Memory B cell (primary cell): ENCODE results near the gene IRF6.

Experiments
- ATAC-seq: fragments of 150-1000 bp; cut with Tn5 transposase; 2 replicates; pipeline ENCODE4 v1.10.0; 2021; ENCODE audit warnings: low read depth, mild to moderate bottlenecking, moderate library complexity
- DNase-seq, 2 donors: peaks; one replicate each; pipeline ENCODE4 v3.0.0; 2022; ENCODE audit warnings: low spot score in 2 of 2
- H3K27ac Mint-ChIP-seq: one replicate; pipeline ENCODE4 v1.8.0; 2022; ENCODE audit warnings: mild to moderate bottlenecking, moderate library complexity, mixed read lengths
- H3K27me3 Mint-ChIP-seq: one replicate; pipeline ENCODE4 v1.8.0; 2022; ENCODE audit warnings: mixed read lengths
- H3K36me3 Mint-ChIP-seq: one replicate; pipeline ENCODE4 v1.8.0; 2022; ENCODE audit warnings: mild to moderate bottlenecking, mixed read lengths
- H3K4me1 Mint-ChIP-seq: one replicate; pipeline ENCODE4 v1.8.0; 2022; ENCODE audit warnings: mixed read lengths
- H3K4me3 Mint-ChIP-seq: one replicate; pipeline ENCODE4 v1.8.0; 2022; ENCODE audit warnings: mild to moderate bottlenecking, moderate library complexity, mixed read lengths
- H3K9me3 Mint-ChIP-seq: one replicate; pipeline ENCODE4 v1.8.0; 2022; ENCODE audit warnings: mixed read lengths

Gene IRF6

DNA sequence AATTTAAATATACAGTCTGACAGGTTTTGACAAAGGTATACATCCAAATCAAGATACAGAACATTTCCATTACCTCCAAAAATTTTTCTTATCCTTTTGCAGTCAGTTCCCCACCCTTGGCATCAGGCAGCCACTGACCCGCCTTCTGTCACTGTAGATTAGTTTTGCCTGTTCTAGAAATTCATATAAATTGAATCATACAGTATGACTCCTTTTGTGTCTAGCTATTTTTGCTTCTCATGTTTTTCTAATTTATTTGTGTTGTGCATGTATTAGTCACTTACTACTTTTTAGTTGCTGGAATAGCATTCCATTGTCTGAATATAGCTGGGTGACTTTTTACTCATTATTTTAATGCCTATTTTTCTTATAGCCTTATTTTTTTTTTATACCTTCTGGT is 25.7 kb upstream of the IRF6 start:
- Mint-ChIP-seq H3K9me3 (no peaks in the 10 kb centered on the region), H3K4me1 (peaks cover 17% of the 10 kb centered on the region), H3K27me3 (no peaks in the 10 kb centered on the region), H3K4me3 (no peak overlapping the region), H3K36me3 (peaks cover 32% of the 10 kb centered on the region), H3K27ac (no peak overlapping the region)
- ATAC-seq (no peak), DNase-seq (no peak)

- Mint-ChIP-seq H3K27me3 (no peaks in the 10 kb centered on the region), H3K36me3 (peaks cover 29% of the 10 kb centered on the region), H3K4me3 (no peak overlapping the region), H3K9me3 (no peaks in the 10 kb centered on the region), H3K27ac (no peak overlapping the region), H3K4me1 (peaks cover 17% of the 10 kb centered on the region)
- ATAC-seq (no peak), DNase-seq (no peak)
Measured at GRCh38 chr1:209830722-209831121, 24.8 kb upstream of the IRF6 start.

- Mint-ChIP-seq H3K27me3 (no peaks in the 10 kb centered on the region), H3K36me3 (peaks cover 26% of the 10 kb centered on the region), H3K27ac (no peak overlapping the region), H3K9me3 (no peaks in the 10 kb centered on the region), H3K4me3 (peak overlapping the region; percentile 73), H3K4me1 (peaks cover 17% of the 10 kb centered on the region)
- ATAC-seq (no peak), DNase-seq (no peak)
Measured at GRCh38 chr1:209829716-209830115, 23.8 kb upstream of the IRF6 start.

GRCh38 chr1:209827384-209828262 is 21.7 kb upstream of the IRF6 start, which contains the start of gene UTP25:
TSS of gene UTP25 (plus strand) at chr1:209827972. CDS start at chr1:209828064, 92 bp downstream.
- H3K4me3 Mint-ChIP-seq, result peak within 1 kb of the TSS; percentile 95
- peaks cover 18% of the 10 kb centered on the region for H3K4me1 Mint-ChIP-seq
- peaks cover 11% of the 10 kb centered on the region for H3K36me3 Mint-ChIP-seq
- DNase-seq, result peak; percentile 87 to 97
- peaks cover 4% of the 10 kb centered on the region for H3K27me3 Mint-ChIP-seq
- peak within 1 kb of the TSS; percentile 91 for H3K27ac Mint-ChIP-seq
- peak; percentile 84 for ATAC-seq
- H3K9me3 Mint-ChIP-seq, result no peaks in the 10 kb centered on the region

DNA sequence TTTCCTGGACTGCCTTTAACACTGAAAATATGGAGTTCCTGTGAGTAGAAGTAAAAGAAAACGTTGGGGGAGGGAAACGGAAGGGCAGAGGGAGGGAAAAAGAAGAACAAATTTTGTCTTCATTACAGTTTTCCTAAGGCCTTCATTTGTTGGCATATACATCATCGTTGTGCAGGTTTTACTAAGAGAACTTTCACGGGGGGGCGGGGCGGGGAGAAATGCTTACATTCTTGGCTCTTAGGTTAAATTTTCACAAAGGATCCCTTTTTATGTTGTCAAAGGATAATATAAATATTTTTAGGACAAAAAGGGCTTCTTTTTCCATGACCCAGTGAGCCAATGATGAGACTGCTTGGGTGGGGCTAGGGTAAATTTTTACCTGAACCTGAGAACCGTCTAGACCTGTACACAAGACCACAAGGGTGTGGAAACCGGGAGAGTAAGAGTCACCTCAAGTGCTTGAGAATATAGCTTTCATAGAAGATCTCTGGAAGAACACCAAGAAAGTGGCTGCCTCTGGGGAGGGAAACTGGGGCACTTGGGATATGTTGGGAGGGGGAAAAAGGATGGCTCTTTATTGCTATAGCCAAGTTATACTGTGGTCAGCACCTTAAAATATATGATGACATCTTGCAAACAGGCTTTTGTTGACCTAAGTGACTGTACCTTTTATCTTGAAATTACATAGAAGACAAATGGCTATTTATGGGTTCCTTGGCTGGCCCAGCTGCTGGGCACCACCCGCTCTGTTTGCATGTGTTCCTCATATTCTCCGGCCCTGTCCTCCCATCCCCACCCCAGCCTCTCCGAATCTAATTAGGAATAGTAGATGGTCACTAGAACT is 19.9 kb upstream of the IRF6 start:
- no peak overlapping the region for H3K4me3 Mint-ChIP-seq
- peak overlapping the region; percentile 62 for H3K27ac Mint-ChIP-seq
- H3K36me3 Mint-ChIP-seq, result peaks cover 2% of the 10 kb centered on the region
- ATAC-seq, result no peak
- H3K4me1 Mint-ChIP-seq, result peaks cover 18% of the 10 kb centered on the region
- DNase-seq, result no peak
- no peaks in the 10 kb centered on the region for H3K9me3 Mint-ChIP-seq
- peaks cover 12% of the 10 kb centered on the region for H3K27me3 Mint-ChIP-seq

DNA sequence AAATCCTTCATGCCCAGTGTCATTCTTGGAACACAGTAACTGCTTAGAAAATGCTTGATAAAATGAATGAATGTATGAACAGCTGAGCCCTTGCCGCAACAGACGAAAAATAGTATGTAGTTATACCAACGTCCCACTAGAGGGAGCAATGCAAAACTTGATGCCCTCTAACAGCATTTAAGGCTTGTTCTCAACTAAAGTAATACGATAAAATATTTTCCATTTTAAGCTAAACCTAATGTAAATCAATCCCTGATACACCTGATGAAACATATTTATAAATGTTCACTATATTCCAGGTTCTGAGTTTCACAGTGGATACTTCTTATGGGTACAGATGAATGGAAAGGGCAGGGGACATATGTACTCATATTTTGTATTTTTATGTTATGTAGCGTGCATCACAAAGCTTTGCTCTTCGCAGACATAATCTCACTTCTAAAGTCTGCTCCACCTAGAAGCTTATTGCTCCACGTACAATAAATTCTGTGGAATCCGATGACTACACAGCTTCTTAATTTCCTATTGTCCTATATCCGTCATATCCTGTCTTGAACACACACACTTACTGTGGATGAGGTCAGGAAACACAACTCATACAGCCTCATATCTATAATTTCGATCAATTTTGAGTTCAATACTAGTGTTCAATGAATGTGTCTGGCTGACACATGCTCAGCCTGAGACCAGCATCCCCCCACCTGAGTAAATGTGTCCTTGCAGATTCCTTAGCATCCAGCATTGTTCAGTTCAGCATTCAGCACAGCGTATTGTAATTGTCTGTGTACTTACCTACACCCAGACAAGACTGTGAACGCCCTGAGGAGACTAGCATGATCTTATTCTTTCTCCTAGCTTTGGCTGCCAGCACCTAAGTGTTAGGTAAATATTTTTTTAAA is 17.4 kb upstream of the IRF6 start:
- no peak overlapping the region for H3K4me3 Mint-ChIP-seq
- peaks cover 18% of the 10 kb centered on the region for H3K27me3 Mint-ChIP-seq
- DNase-seq (peak in 1 of 2 donors; percentile 9), ATAC-seq (peak; percentile 23)
- H3K4me1 Mint-ChIP-seq, result peaks cover 9% of the 10 kb centered on the region
- H3K36me3 Mint-ChIP-seq, result no peaks in the 10 kb centered on the region
- H3K27ac Mint-ChIP-seq, result no peak overlapping the region
- no peaks in the 10 kb centered on the region for H3K9me3 Mint-ChIP-seq

DNA sequence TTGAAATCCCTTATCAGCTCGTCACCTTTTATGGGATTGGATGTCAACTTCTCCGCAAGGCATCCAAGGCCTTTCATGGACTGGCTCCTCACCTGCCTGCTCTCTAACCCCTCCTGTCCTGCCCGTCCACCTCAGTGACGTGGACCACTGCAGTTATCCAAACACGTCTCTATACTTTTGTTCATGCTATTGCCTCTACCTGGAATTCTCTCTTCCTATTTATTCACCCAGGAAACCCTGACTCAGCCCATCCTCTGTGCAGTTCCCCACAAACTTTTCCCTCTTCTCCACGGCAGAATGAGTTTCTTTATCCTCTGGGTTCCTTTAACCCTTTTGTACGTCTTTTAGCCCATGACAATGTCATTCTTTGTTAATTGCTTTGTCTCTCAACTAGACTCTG is 16.8 kb upstream of the IRF6 start:
- H3K4me3 Mint-ChIP-seq, result no peak overlapping the region
- H3K27me3 Mint-ChIP-seq, result peaks cover 19% of the 10 kb centered on the region
- no peak overlapping the region for H3K27ac Mint-ChIP-seq
- H3K9me3 Mint-ChIP-seq, result no peaks in the 10 kb centered on the region
- ATAC-seq (no peak), DNase-seq (no peak)
- H3K36me3 Mint-ChIP-seq, result no peaks in the 10 kb centered on the region
- H3K4me1 Mint-ChIP-seq, result peaks cover 9% of the 10 kb centered on the region

DNA sequence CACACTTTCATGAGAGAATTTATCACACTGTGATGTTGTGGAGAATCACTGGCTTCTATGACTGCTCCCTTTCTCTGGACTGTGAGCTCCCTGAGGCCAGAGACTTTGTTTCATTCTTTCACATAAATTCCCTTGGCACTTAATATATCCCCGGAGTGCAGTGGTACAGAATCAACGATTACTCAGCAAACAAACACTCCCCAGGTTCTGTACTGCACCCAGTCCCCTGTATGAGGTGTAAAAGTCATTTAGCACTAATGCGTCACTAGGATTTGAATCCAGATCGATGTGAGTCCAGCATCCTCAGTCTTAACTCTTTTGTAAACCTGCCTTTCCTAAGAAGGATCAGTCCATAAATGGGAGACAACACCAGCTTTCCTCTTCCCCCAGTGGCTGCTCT is 15.0 kb upstream of the IRF6 start:
- peaks cover 6% of the 10 kb centered on the region for H3K4me1 Mint-ChIP-seq
- ATAC-seq, result no peak

GRCh38 chr1:209819058-209819457 is 13.1 kb upstream of the IRF6 start:
- Mint-ChIP-seq H3K36me3 (no peaks in the 10 kb centered on the region), H3K4me3 (no peak overlapping the region), H3K9me3 (no peaks in the 10 kb centered on the region), H3K27ac (no peak overlapping the region), H3K27me3 (peaks cover 24% of the 10 kb centered on the region), H3K4me1 (peaks cover 6% of the 10 kb centered on the region)
- ATAC-seq (no peak), DNase-seq (no peak)

More for the DNA sequence above, 15.0 kb upstream of the IRF6 start:
- no peaks in the 10 kb centered on the region for H3K9me3 Mint-ChIP-seq
- no peak overlapping the region for H3K4me3 Mint-ChIP-seq
- H3K36me3 Mint-ChIP-seq, result no peaks in the 10 kb centered on the region
- DNase-seq, result no peak
- peaks cover 24% of the 10 kb centered on the region for H3K27me3 Mint-ChIP-seq
- no peak overlapping the region for H3K27ac Mint-ChIP-seq

GRCh38 chr1:209817691-209818090 is 11.7 kb upstream of the IRF6 start:
- Mint-ChIP-seq H3K27me3 (peaks cover 21% of the 10 kb centered on the region), H3K4me1 (peaks cover 2% of the 10 kb centered on the region), H3K4me3 (no peak overlapping the region), H3K27ac (no peak overlapping the region), H3K9me3 (no peaks in the 10 kb centered on the region), H3K36me3 (no peaks in the 10 kb centered on the region)
- ATAC-seq (no peak), DNase-seq (no peak)

DNA sequence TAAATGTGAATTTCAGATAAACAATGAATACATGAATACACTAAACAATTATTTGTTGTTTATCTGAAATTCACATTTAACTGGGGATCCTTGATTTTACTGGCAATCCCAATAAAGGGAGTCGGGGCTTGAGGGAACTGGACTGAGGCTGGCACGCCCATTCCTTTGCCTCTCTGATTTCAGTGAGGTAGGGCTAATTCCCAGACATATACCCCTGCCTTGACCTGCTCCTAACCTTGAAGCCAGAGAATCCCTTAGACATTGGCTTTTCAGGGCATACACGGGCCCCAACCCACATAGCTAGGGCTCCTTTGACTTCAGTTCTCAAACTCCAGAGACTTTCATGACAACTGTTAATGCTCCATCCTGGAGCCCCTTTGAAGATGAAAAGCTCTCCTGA is 11.0 kb upstream of the IRF6 start:
- H3K9me3 Mint-ChIP-seq, result no peaks in the 10 kb centered on the region
- H3K36me3 Mint-ChIP-seq, result no peaks in the 10 kb centered on the region
- H3K4me3 Mint-ChIP-seq, result no peak overlapping the region
- ATAC-seq (no peak), DNase-seq (no peak)
- no peak overlapping the region for H3K27ac Mint-ChIP-seq
- H3K27me3 Mint-ChIP-seq, result peaks cover 19% of the 10 kb centered on the region
- H3K4me1 Mint-ChIP-seq, result no peaks in the 10 kb centered on the region

DNA sequence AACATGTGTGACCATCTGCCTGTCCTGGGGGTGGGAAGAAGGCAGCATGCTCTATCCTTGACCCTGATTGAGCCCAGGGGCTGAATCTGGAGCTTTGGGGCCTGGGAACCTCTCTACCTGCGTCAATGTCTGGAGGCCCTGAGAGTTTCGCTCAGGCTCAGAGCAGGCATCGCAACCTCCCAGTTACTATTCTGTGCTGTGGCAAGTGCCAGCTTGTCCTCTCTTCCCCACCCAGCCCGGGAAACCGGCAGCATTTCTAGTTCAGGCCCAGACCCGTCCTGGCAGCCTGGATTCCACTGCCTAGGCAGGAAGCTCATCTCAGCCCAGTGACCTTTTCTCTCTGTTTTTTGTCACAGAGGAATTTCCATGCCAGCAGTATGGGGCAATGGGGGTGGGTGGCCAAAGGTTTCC is 10.0 kb upstream of the IRF6 start:
- H3K9me3 Mint-ChIP-seq, result no peaks in the 10 kb centered on the region
- no peak overlapping the region for H3K27ac Mint-ChIP-seq
- ATAC-seq (no peak), DNase-seq (no peak)
- no peak overlapping the region for H3K4me3 Mint-ChIP-seq
- no peaks in the 10 kb centered on the region for H3K4me1 Mint-ChIP-seq
- H3K36me3 Mint-ChIP-seq, result no peaks in the 10 kb centered on the region
- H3K27me3 Mint-ChIP-seq, result peaks cover 13% of the 10 kb centered on the region

DNA sequence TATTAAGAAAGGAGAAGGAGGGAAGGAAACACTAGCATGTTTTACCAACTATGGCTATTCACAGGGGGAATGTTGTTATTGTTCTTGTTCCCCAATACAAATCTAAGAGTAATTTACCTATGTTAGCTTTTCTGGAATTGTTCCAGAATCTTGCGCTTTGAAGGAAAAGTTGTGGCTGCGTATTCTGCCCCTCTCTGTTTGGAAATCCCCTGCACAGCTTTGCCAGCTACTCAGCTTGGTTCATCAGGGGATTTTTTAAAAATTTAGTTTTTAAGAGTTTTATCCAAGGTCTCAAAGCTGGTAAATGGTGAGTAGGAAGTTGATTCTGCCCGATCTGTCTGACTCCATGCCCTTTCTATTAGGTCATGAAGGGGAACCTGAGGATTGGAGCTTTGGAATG is 9.5 kb upstream of the IRF6 start:
- ATAC-seq, result no peak
- Mint-ChIP-seq H3K27ac (no peak overlapping the region), H3K9me3 (no peaks in the 10 kb centered on the region), H3K27me3 (peaks cover 12% of the 10 kb centered on the region), H3K4me1 (no peaks in the 10 kb centered on the region), H3K4me3 (no peak overlapping the region), H3K36me3 (no peaks in the 10 kb centered on the region)
- DNase-seq, result no peak
